Neural crest cell (in vitro differentiated cells): Measurements from ENCODE around the gene LIN7A. TPM values are rescaled to one million over a fixed set of nuclear protein-coding genes. Genes with fewer than 3 reads are reported as not detected.
"Not testable (repeated sequence)": the region's sequence is repeated elsewhere in the genome, so short reads cannot be mapped to it uniquely, and the experiment has no call there.

Source experiments
- DNase-seq: peaks from one replicate; pipeline ENCODE4 v3.0.0; 2021; ENCODE audit warnings: low read depth, mixed read lengths, low spot score
- H3K27ac Mint-ChIP-seq: one replicate; pipeline ENCODE4 v1.8.0; 2021; ENCODE audit warnings: mild to moderate bottlenecking, mixed read lengths; ENCODE audit not compliant: unreplicated experiment
- H3K27me3 Mint-ChIP-seq: 2 replicates; pipeline ENCODE4 v1.8.0; 2021; ENCODE audit warnings: low read depth, mild to moderate bottlenecking, mixed read lengths
- H3K36me3 Mint-ChIP-seq: 2 replicates; pipeline ENCODE4 v1.8.0; 2021; ENCODE audit warnings: low read depth, mild to moderate bottlenecking, mixed read lengths
- H3K4me1 Mint-ChIP-seq: 2 replicates; pipeline ENCODE4 v1.8.0; 2021; ENCODE audit warnings: mixed read lengths
- H3K4me3 Mint-ChIP-seq: one replicate; pipeline ENCODE4 v1.8.0; 2021; ENCODE audit warnings: mild to moderate bottlenecking, mixed read lengths
- H3K9me3 Mint-ChIP-seq: 2 replicates; pipeline ENCODE4 v1.8.0; 2021; ENCODE audit warnings: mixed read lengths
- CTCF ChIP-seq: fragments of 200-600 bp; sonication (generic); conservative IDR thresholded peaks from 2 replicates; pipeline ENCODE4 v1.5.0; 2021; ENCODE audit warnings: antibody characterized with exemption, mild to moderate bottlenecking
- total RNA-seq: library from RNA; stranded (reverse); gene quantifications from 2 replicates; pipeline ENCODE4 v1.2.1, GENCODE V29; 2021

The LIN7A gene
- total RNA-seq, 1 donor from 2014 or later: 5.8 TPM

- Mint-ChIP-seq H3K27ac (no peak overlapping the region), H3K4me1 (peaks cover 15% of the 10 kb centered on the region), H3K27me3 (no peaks in the 10 kb centered on the region), H3K4me3 (no peak overlapping the region), H3K9me3 (no peaks in the 10 kb centered on the region), H3K36me3 (no peaks in the 10 kb centered on the region)
- TF ChIP-seq CTCF: no peak
- no peak for DNase-seq
These were observed 145.9 kb downstream of the LIN7A start for GRCh38 chr12:80791863-80792262.

- peak overlapping the region; percentile 75 for H3K27ac Mint-ChIP-seq
- not testable (repeated sequence) for H3K36me3 Mint-ChIP-seq, H3K4me3 Mint-ChIP-seq, H3K9me3 Mint-ChIP-seq, DNase-seq, H3K27me3 Mint-ChIP-seq, H3K4me1 Mint-ChIP-seq
These were observed 149.3 kb downstream of the LIN7A start for GRCh38 chr12:80788407-80788806.

GRCh38 chr12:80782963-80783470 lies 154.7 kb downstream of the LIN7A start:
- not testable (repeated sequence) for H3K27me3 Mint-ChIP-seq, H3K36me3 Mint-ChIP-seq, H3K9me3 Mint-ChIP-seq, H3K4me1 Mint-ChIP-seq, H3K27ac Mint-ChIP-seq, H3K4me3 Mint-ChIP-seq, DNase-seq

GRCh38 chr12:80781313-80781712 lies 156.4 kb downstream of the LIN7A start:
- no peak overlapping the region for H3K27ac Mint-ChIP-seq
- H3K4me1 Mint-ChIP-seq: no peaks in the 10 kb centered on the region
- H3K36me3 Mint-ChIP-seq: peaks cover 4% of the 10 kb centered on the region
- peaks cover 6% of the 10 kb centered on the region for H3K9me3 Mint-ChIP-seq
- no peak for DNase-seq
- H3K27me3 Mint-ChIP-seq: no peaks in the 10 kb centered on the region
- H3K4me3 Mint-ChIP-seq: no peak overlapping the region
- TF ChIP-seq CTCF: no peak

- H3K4me3 Mint-ChIP-seq: no peak overlapping the region
These were observed 157.0 kb downstream of the LIN7A start for GRCh38 chr12:80780746-80781145.

GRCh38 chr12:80778005-80778541 lies 159.7 kb downstream of the LIN7A start:
- Mint-ChIP-seq H3K4me3 (no peak overlapping the region), H3K27ac (no peak overlapping the region), H3K27me3 (no peaks in the 10 kb centered on the region), H3K4me1 (no peaks in the 10 kb centered on the region), H3K36me3 (peaks cover 4% of the 10 kb centered on the region), H3K9me3 (peaks cover 6% of the 10 kb centered on the region)
- no peak for DNase-seq
- TF ChIP-seq CTCF: no peak

More at GRCh38 chr12:80780746-80781145, 157.0 kb downstream of the LIN7A start:
- no peaks in the 10 kb centered on the region for H3K4me1 Mint-ChIP-seq
- no peak overlapping the region for H3K27ac Mint-ChIP-seq
- TF ChIP-seq CTCF: no peak
- peaks cover 9% of the 10 kb centered on the region for H3K9me3 Mint-ChIP-seq
- H3K36me3 Mint-ChIP-seq: peaks cover 4% of the 10 kb centered on the region
- no peak for DNase-seq
- no peaks in the 10 kb centered on the region for H3K27me3 Mint-ChIP-seq
